AG10803 (cell line): ENCODE data around the gene IGF1R.

Experiments used
- DNase-seq: peaks from one replicate; pipeline ENCODE4 v3.0.0; 2010; ENCODE audit warnings: low read depth
- H3K4me3 ChIP-seq: 2 replicates; pipeline ENCODE4 v1.5.1; 2011; ENCODE audit warnings: mild to moderate bottlenecking, low read length, control low read depth
- TF ChIP-seq, protein P1 (sequence below): conservative IDR thresholded peaks from 2 replicates; pipeline ENCODE4 v1.5.1; 2011; ENCODE audit warnings: mild to moderate bottlenecking, low read length, control low read depth, inconsistent platforms

IGF1R gene

DNA sequence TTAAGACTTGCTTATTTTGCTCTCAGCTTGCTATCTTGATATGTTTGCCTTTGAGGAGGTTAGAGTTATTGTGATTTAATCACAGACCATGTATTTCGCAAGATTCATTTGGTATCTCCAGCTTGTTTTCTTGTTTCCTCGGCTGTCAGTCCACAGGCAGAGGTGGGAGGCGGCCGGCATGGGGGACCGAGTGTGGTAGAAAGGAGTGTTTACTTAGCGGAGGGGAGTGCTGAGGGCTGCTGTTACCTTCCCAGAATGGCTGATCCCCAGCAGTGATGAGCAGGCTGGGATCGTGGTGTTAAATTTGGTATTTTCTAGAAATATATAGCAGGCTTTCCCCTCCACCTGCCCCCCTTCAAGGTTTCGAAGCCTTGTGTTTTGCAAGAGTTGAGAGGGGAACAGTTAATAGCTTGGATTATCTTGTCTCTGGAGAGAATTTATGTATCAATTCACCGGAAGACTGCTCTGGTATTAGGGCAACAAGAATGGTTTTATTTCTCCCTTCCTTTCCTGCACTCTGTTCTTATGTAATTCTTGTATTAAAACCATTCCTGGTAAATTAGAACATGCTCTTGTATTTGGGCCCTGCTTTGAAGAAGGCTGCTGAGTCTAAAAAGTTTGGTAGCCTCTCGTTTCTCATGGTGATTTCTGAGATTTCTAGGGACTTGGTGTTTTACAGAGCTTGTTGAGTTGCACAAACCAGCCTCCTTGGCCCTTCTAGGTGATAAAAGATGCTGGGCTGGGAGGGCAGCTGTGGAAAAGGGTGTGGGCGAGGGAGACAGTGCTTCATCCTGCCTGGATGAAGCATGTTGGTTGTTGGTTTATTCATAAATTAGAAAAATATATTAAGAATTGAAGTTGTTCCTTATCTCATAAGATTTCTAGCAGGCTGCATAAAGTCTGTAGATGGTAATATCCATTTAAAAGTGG lies 151.4 kb downstream of the IGF1R start:
- no peak overlapping the region for H3K4me3 ChIP-seq
- peak; percentile 43 for DNase-seq
- TF ChIP-seq, protein P1, sequence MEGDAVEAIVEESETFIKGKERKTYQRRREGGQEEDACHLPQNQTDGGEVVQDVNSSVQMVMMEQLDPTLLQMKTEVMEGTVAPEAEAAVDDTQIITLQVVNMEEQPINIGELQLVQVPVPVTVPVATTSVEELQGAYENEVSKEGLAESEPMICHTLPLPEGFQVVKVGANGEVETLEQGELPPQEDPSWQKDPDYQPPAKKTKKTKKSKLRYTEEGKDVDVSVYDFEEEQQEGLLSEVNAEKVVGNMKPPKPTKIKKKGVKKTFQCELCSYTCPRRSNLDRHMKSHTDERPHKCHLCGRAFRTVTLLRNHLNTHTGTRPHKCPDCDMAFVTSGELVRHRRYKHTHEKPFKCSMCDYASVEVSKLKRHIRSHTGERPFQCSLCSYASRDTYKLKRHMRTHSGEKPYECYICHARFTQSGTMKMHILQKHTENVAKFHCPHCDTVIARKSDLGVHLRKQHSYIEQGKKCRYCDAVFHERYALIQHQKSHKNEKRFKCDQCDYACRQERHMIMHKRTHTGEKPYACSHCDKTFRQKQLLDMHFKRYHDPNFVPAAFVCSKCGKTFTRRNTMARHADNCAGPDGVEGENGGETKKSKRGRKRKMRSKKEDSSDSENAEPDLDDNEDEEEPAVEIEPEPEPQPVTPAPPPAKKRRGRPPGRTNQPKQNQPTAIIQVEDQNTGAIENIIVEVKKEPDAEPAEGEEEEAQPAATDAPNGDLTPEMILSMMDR: no peak

GRCh38 chr15:98800437-98801233 lies 152.3 kb downstream of the IGF1R start:
- peak; percentile 91 for DNase-seq
- TF ChIP-seq, protein P1: peak; percentile 15; the same call in 1 of the 2 replicates
- H3K4me3 ChIP-seq: peak overlapping the region; percentile 35

GRCh38 chr15:98801234-98801561 lies 152.9 kb downstream of the IGF1R start:
- TF ChIP-seq, protein P1: no peak
- no peak overlapping the region for H3K4me3 ChIP-seq
- no peak for DNase-seq

- TF ChIP-seq, protein P1: no peak
- H3K4me3 ChIP-seq: no peak overlapping the region
Measured at GRCh38 chr15:98802187-98802586, 153.8 kb downstream of the IGF1R start.

DNA sequence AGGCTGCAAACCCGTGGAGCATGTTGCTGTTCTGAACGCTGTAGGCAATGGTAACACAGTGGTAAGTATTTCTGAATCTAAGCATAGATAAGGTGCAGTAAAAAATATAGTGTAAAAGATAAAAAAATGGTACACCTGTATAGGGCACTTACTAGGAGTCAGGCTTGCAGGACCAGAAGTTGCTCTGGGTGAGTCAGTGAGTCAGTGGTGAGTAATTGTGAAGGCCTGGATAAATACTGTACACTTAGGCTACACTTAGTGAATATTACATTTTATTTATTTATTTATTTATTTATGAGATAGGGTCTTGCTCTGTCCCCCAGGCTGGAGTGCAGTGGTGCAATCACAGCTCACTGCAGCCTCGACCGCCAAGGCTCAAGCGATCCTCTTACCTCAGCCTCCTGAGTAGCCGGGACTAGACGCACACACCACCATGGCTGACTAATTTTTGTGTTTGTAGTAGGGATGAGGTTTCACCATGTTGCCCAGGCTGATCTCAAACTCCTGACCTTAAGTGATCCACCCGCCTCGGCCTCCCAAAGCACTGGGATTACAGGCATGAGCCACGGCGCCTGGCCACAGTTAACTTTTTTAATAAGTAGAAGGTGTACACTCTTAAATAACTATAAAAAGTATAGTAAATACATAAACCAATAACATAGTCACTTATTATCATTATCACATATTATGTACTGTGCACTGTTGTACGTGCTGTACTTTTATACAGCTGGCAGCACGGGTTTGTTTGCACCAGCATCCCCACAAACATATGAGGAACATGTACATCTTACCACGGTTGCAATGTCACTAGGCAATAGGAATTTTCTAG lies 155.1 kb downstream of the IGF1R start:
- DNase-seq: no peak
- TF ChIP-seq, protein P1: no peak
- H3K4me3 ChIP-seq: no peak overlapping the region

More at GRCh38 chr15:98802187-98802586, 153.8 kb downstream of the IGF1R start:
- no peak for DNase-seq

DNA sequence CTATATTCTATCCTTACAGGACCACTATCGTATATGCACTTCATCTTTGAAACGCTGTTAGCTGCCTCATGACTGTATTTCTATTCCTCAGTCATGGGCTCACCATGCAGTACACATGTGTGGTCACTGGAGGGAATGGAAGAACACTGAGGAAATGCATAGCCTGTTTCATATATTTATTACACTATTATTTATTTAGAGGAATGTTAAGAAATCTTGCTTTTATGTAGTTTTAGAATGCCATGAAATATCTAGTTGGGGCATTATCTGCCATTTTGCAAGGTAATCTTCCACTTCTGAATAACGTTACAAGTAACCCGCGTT lies 155.7 kb downstream of the IGF1R start:
- H3K4me3 ChIP-seq: no peak overlapping the region
- DNase-seq: no peak
- TF ChIP-seq, protein P1: no peak; the same call in 1 of the 2 replicates
